HG03060 (cell line): ENCODE results near the gene PAIP2.
"Not testable (repeated sequence)": the region's sequence is repeated elsewhere in the genome, so short reads cannot be mapped to it uniquely, and the experiment has no call there.

Experiments
- ATAC-seq: cut with Tn5 transposase; IDR thresholded peaks from one replicate; pipeline ENCODE4 v1.9.1; 2021; ENCODE audit warnings: low read depth, moderate number of reproducible peaks; ENCODE audit not compliant: unreplicated experiment

The PAIP2 gene

GRCh38 chr5:139377226-139377625 is 35.6 kb downstream of the PAIP2 start:
- no peak for ATAC-seq

- no peak for ATAC-seq
Measured at GRCh38 chr5:139378101-139378825, 36.6 kb downstream of the PAIP2 start.

DNA sequence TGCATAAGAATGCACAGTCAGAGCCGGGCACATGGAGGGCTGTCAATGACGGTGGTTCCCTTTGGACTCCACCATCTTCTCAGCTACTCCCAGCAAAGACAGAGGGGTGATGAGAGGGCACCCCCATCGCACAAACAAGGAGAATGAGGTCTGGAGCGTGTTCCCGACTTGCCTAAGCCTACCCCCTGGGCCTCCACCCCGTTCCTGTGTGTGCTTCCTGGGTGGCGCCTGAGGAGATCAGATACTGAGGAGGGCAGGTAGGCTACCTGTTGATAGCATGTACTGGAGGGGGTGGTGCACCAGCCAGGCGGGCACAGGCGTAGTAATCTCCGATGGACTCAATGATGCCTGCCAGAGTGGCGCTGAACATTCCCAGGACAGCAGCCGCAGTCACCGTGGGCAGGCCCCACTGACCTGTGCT is 37.3 kb downstream of the PAIP2 start:
- ATAC-seq, result no peak

GRCh38 chr5:139379626-139380449 is 38.2 kb downstream of the PAIP2 start:
- no peak for ATAC-seq

GRCh38 chr5:139381837-139382761 is 40.4 kb downstream of the PAIP2 start:
- no peak for ATAC-seq

DNA sequence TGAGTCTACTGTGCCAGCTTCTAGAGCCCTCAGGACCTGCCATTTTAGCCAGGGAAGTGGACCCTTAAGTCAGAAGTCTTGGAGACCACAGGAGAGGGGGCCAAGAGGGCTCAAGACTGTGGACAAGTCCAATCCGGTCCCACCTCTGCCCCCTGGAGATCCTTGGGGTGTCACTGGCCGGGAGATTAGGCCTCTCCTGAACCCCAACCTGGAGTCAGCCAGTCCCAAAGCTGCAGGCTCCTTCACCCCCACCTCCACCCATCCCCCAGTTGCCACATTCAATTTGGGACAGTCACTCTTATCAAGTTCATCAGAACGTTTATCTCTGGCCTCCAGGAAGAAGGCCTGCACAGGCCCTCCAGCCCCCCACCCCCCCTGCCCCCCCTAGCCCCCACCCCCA is 41.2 kb downstream of the PAIP2 start:
- ATAC-seq, result no peak

DNA sequence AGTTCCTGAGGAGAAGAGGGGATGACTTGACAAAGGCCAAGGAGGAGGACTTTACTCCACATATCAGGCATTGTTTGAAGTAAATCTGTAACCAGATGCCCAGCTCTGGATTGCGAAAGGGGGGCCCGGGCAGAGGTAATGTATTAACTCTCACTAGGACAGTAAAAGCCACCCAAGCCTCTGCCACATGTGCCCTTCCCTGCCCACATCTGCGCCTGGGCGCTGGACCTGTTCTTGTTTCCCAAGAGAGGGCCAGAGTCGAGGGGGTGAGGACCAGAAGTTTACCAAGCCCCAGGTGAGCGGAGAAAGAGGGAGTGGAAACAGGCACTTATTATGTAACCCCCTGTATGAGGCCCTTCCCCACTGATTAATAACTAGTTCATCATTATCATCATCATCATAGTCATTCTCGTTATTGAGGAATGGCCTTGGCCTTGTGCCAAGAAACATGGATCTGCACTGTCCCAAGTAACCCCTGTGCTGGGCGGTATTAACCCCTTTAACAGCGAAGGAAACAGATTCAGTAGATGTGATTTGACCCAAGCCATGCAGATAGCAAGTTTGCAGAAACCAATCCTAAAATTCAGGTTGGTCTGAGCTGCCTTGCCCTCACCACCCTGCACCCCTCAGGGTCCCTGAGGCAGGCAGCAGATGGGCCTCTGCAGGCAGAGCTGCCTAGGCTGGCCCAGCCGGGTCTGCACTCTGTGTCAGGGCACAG is 41.8 kb downstream of the PAIP2 start, which contains the start of gene SLC23A1:
Gene SLC23A1 (minus strand): TSS at position 23 of the 718 bp plus-strand sequence. CDS start 44 bp downstream, outside the sequence.
- ATAC-seq, result no peak

DNA sequence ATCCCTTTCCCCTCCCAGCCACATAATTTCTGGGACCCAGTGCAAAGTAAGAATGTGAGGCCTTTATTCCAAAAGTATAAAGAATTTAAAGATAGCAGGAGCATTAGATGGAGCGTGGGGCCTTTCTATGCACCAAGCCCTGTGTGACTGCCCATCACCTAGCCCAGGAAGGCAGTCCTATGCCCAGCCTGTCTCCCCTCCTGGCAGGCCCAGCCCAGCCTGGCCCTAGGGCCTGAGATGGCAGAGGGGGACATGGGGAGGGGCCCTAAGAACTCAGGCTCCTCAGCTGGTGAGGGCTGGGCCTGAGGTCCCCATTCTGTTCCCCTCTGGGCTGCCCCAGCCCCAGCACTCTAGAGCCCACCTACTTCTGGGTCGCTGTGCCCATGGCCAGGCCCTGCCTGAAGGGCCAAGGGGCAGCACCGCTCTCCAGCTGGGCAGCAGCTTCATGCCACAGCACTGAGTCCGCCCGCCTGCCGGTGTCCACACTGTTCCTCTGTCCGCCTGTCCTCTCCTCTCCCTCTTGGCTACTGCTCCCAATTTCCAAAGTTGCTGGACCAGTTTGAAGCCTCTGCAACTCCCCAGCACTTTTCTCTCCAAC is 42.4 kb downstream of the PAIP2 start:
- no peak for ATAC-seq

DNA sequence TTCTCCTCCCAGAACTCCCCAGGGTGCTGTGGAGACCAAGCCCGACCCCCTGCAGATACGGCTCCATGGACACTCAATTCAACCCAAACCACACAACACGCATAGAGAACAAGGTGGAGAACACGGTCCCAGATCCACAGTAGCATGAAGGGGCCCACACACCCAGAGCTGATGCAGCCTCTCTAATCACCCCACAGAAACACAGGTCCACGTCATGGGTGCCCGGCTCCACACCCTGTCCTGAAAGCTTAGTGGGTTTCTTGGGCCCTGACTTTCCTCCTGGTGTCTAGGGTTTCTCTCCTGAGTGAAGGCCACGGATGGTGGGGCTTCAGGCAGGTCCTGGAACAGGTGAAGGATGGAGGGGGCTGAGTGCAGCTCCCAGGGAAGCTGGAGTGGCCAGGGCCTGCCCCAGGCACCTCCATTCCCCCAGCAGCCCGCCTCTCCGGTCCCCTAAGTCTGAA is 43.0 kb downstream of the PAIP2 start:
- no peak for ATAC-seq

- no peak for ATAC-seq
Measured at GRCh38 chr5:139385061-139386049, 43.7 kb downstream of the PAIP2 start.

DNA sequence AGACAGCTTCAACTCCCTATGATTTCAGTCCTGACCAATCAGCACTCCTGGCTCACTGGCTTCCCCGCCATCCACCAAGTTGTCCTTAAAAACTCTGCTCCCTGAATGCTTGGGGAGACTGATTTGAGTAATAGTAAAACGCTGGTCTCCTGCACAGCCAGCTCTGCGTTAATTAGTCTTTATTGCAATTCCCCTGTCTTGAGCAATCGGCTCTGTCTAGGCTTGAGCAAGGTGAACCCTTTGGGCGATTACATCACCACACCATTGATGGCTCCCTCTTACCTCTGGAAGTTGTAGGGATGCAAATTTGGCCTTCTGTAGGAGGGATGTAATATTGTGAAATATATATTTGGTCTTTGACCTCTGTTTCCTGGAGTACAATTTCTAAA is 44.4 kb downstream of the PAIP2 start:
- ATAC-seq, result no peak

DNA sequence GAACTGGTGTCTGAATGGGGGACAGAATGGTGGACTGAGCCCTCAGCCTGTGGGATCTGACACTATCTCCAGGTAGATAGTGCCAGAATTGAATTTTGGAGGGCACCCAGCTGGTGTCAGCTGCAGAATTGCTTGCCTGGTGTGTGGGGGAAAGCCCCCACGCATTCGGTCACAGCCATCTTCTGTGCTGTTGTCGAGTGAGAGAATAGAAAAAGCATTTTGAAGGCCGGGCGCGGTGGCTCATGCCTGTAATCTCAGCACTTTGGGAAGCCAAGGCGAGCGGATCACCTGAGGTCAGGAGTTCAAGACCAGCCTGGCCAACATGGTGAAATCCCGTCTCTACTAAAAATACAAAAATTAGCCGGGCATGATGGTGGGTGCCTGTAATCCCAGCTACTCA is 45.3 kb downstream of the PAIP2 start:
- not testable (repeated sequence) for ATAC-seq

- ATAC-seq, result no peak
Measured at GRCh38 chr5:139387611-139388197, 46.0 kb downstream of the PAIP2 start.

GRCh38 chr5:139388198-139388821 is 46.7 kb downstream of the PAIP2 start:
- ATAC-seq, result no peak

DNA sequence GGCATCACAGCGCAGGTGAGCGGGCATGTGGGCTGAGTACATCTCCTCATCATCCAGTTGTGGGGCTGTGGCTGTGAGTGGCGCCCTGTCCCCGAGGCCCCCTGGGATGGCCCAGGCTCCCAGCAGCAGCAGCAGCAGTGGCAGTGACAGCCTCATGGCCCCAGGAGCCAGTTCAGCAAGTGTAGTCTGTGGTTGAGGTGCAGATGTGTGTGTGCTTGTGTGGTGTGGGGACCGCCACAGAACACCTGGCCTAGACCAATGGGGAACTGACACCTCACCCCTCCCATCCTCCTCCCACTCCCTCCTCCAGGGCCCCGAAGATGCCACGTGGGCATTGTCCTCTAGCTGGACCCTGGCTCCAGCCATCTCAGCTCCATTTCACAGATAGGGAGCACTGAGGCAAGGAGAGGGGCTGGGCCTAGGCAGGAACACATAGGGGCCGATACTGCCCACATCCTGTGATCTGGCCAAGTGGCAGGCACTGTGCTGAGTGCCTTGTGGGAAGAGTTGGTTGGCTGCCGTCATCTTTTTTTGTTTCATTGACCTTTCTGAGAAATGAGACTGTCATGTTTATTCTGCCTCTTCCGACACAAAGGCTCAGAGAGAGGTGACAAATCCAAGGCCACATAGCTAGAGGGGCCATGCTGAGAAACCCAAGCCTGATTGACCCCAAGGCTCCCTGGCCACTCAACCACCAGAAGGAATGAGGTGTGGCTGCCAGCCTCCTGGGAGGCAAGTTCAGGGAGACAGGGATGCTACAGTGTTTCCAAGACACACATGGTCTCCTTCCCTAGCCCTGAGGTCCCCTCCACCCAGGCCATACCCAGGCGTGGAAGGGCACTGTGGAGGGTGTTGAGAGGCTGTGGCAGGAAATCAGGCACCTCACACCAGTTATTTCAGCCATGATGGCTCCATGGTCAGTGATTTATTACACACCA is 48.3 kb downstream of the PAIP2 start, which contains the start of gene MZB1:
Gene MZB1 (minus strand): TSS at position 213 of the 938 bp plus-strand sequence. CDS start 57 bp downstream, at position 156.
- peak; percentile 31 for ATAC-seq
